ENCODE data around the gene MPHOSPH8. TPM values are rescaled to one million over a fixed set of nuclear protein-coding genes. Genes with fewer than 3 reads are reported as not detected.

Gene MPHOSPH8
- total and polyA plus RNA-seq, 2 of the 4 experiments (the other 2 are of a cell fraction) = 11.7 to 16.4 TPM

DNA sequence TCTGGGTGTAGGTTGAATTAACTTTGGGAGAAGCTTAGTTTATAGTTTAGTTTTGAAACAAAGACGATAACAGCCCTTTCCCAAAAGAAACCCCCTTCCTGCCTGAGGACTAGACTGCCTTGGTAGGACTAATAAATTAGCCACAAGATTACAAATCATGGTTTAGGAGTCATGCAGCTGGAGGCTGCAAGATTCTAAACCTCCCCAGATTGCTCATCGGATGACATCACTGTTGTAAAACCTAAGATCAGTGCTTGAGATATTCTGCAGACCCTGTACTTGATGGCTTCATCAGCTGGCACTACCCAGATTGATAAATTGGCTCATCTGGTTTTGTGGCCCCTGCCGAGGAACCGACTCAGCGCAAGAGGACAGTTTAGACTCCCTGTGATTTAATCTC, 35.9 kb upstream of the MPHOSPH8 start:
- Histone ChIP-seq H3K4me1 (ENCODE audit: control insufficient read depth, insufficient read depth, low read length) (peaks cover 2% of the 10 kb centered on the region; the same call in 1 of the 2 replicates), H4K91ac (ENCODE audit: insufficient read depth, low read depth, low read length) (no peak overlapping the region), H3K79me1 (ENCODE audit: low read depth in 1 of 2, low read length in 2 of 2) (no peaks in the 10 kb centered on the region), H3K14ac (replicated peaks; ENCODE audit: low read depth, low read length) (no peak overlapping the region), H2AK9ac (replicated peaks; ENCODE audit: low read depth, low read length, poor library complexity) (no peak overlapping the region), H4K8ac (ENCODE audit: low read depth in 2 of 2, low read length in 2 of 2) (peak overlapping the region in 1 of 2 experiments; percentile 33; a peak in 1 of 4 replicates), H2BK20ac (ENCODE audit: low read depth, low read length) (no peak overlapping the region), H2BK120ac (ENCODE audit: low read depth, low read length) (no peak overlapping the region), H2BK5ac (ENCODE audit: low read depth, low read length, poor library complexity, severe bottlenecking) (no peak overlapping the region), H3K18ac (ENCODE audit: low read depth, low read length) (no peak overlapping the region), H3K9ac (ENCODE audit: low read depth, low read length) (no peak overlapping the region), H3K56ac (ENCODE audit: extremely low read depth, insufficient read depth, low read length) (no peak overlapping the region), H3K9me1 (ENCODE audit: insufficient read depth, low read length) (peaks cover 4% of the 10 kb centered on the region; the same call in 1 of the 2 replicates), H3K27ac (ENCODE audit: insufficient read depth, low read length) (no peak overlapping the region), H4K5ac (ENCODE audit: low read depth, low read length) (no peak overlapping the region), H4K20me1 (ENCODE audit: insufficient read depth, low read length) (no peaks in the 10 kb centered on the region), H3K36me3 (ENCODE audit: control insufficient read depth, insufficient read depth, low read length) (no peaks in the 10 kb centered on the region), H2AK5ac (ENCODE audit: low read depth, low read length) (no peak overlapping the region), H3K4me3 (ENCODE audit: insufficient read depth, low read depth, low read length) (no peak overlapping the region), H3K23ac (ENCODE audit: low read depth, low read length) (no peak overlapping the region), H2AFZ (replicated peaks; ENCODE audit: low read length, poor library complexity) (no peak overlapping the region), H3K9me3 (ENCODE audit: control insufficient read depth, insufficient read depth, low read length) (no peaks in the 10 kb centered on the region), H3K4me2 (ENCODE audit: low read depth, low read length) (no peak overlapping the region; the same call in 1 of the 2 replicates), H3K27me3 (ENCODE audit: control insufficient read depth, insufficient read depth, low read length) (no peaks in the 10 kb centered on the region), H2BK15ac (ENCODE audit: low read depth, low read length) (no peak overlapping the region), H3K4ac (ENCODE audit: low read depth, low read length) (no peak overlapping the region)
- CTCF ChIA-PET = interaction anchor here (0.9 to 1.1 kb wide), 2 partner anchors 21 to 35 kb away, joined by 3 read pairs; no protein-coding TSS in a partner anchor
- in situ Hi-C loops (cut with MboI; ENCODE audit: low sequenced_read_pairs) = no loop called here
- intact Hi-C loops (cut with micrococcal nuclease) = loop anchor here (10.0 kb wide), 1 partner anchor 297 kb away; no protein-coding TSS in a partner anchor
- POLR2A ChIA-PET (ENCODE audit: unreplicated experiment) = interaction anchor here (0.6 to 0.7 kb wide), 2 partner anchors 266 to 375 kb away, joined by 3 to 4 read pairs; partner anchors contain the start of gene ZMYM5
- TF ChIP-seq POLR2A (IDR thresholded peaks at IDR 0.05; ENCODE audit: low read depth, low read length) = no peak
- TF ChIP-seq CEBPB (IDR thresholded peaks at IDR 0.05; ENCODE audit: low read depth, low read length) = peak; percentile 58
- TF ChIP-seq FOS (IDR thresholded peaks at IDR 0.05; ENCODE audit: low read depth, low read length) = 0 out of 2 replicates have a peak, but pooled peaks have one; percentile 28
- TF ChIP-seq MAFK (IDR thresholded peaks at IDR 0.05; ENCODE audit: low read depth, low read length) = no peak
- TF ChIP-seq MAZ (IDR thresholded peaks at IDR 0.05; ENCODE audit: borderline replicate concordance, low read depth, low read length) = no peak
- TF ChIP-seq, protein P1, sequence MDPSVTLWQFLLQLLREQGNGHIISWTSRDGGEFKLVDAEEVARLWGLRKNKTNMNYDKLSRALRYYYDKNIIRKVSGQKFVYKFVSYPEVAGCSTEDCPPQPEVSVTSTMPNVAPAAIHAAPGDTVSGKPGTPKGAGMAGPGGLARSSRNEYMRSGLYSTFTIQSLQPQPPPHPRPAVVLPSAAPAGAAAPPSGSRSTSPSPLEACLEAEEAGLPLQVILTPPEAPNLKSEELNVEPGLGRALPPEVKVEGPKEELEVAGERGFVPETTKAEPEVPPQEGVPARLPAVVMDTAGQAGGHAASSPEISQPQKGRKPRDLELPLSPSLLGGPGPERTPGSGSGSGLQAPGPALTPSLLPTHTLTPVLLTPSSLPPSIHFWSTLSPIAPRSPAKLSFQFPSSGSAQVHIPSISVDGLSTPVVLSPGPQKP (IDR thresholded peaks at IDR 0.05; ENCODE audit: borderline replicate concordance, low read depth, low read length) = no peak
- BruUV-seq (replicated peaks) = no TSS peak
- dilution Hi-C loops (cut with HindIII; ENCODE audit: low sequenced_read_pairs, unreplicated experiment) = no loop called here
- peak; percentile 30; the same call in 1 of the 2 replicates for ATAC-seq (ENCODE audit: low read depth)
- no CpG with 5 or more reads among the region's 5 CpGs for WGBS, 2 experiments (ENCODE audit: extremely low coverage in 2 of 2, insufficient read length in 1 of 2)
- peak; percentile 86 for DNase-seq
